Stomach (tissue), 4 donors: ENCODE measurements around the gene GNAI3.

Experiments used
- EP300 ChIP-seq: sonication (generic); formaldehyde crosslinking; IDR thresholded peaks from one replicate; pipeline ENCODE4 v1.6.1; 2017; ENCODE audit warnings: antibody characterized with exemption
- POLR2A ChIP-seq, 4 donors: fragments of 450-650 bp; IDR thresholded peaks; one replicate each; pipeline ENCODE4 v1.6.1; 2016; ENCODE audit warnings: antibody characterized with exemption in 4 of 4, control low read depth in 2 of 4, mild to moderate bottlenecking in 1 of 4, moderate library complexity in 1 of 4
- POLR2AphosphoS5 ChIP-seq, 3 donors: sonication (generic); formaldehyde crosslinking; IDR thresholded peaks; one replicate each; pipeline ENCODE4 v1.6.1; 2016; ENCODE audit warnings: antibody characterized with exemption in 3 of 3
- TF ChIP-seq, protein P1 (sequence below), 7 experiments: fragments of 450-650 bp in 4 of 7; fragments of 200-600 bp in 3 of 7; sonication (generic) in 3 of 7; IDR thresholded peaks; one replicate each; pipeline ENCODE4 v1.5.1; 2016 to 2019; ENCODE audit warnings: antibody characterized with exemption in 7 of 7, control low read depth in 2 of 7, mild to moderate bottlenecking in 1 of 7

DNA sequence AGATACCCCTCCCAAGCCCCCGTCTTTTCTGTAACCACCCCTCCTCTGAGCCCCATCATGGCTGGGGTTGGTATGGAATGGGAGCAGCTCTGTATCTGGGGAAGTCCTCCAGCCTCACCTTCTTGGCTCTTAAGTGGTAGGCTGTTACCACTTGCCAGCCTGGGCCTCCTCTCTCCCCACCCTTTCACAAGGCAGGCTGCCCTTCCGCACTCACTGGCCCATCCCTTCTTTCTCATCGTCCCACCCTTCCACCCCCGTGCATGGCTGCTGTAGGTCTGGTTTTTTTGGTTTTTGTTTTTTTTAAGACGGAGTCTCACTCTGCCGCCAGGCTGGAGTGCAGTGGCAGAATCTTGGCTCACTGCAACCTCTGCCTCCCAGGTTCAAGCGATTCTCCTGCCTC is 49.3 kb upstream of the GNAI3 start:
- TF ChIP-seq, protein P1, sequence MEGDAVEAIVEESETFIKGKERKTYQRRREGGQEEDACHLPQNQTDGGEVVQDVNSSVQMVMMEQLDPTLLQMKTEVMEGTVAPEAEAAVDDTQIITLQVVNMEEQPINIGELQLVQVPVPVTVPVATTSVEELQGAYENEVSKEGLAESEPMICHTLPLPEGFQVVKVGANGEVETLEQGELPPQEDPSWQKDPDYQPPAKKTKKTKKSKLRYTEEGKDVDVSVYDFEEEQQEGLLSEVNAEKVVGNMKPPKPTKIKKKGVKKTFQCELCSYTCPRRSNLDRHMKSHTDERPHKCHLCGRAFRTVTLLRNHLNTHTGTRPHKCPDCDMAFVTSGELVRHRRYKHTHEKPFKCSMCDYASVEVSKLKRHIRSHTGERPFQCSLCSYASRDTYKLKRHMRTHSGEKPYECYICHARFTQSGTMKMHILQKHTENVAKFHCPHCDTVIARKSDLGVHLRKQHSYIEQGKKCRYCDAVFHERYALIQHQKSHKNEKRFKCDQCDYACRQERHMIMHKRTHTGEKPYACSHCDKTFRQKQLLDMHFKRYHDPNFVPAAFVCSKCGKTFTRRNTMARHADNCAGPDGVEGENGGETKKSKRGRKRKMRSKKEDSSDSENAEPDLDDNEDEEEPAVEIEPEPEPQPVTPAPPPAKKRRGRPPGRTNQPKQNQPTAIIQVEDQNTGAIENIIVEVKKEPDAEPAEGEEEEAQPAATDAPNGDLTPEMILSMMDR (IDR thresholded peaks at IDR 0.05), result no peak
- TF ChIP-seq POLR2AphosphoS5 (IDR thresholded peaks at IDR 0.05) (no peak), POLR2A (IDR thresholded peaks at IDR 0.05) (no peak), EP300 (no peak)
